Measurements from ENCODE around the gene CCDC160. TPM values are rescaled to one million over a fixed set of nuclear protein-coding genes. Genes with fewer than 3 reads are reported as not detected.

CCDC160 gene
- total and polyA plus RNA-seq, 2 experiments from 2014 or later: 0.47 to 1.9 TPM

GRCh38 chrX:134287346-134287745, 50.4 kb downstream of the CCDC160 start:
- H3K27me3 ChIP-seq: no peaks in the 10 kb centered on the region
- no peaks in the 10 kb centered on the region for H3K36me3 ChIP-seq (replicated peaks; ENCODE audit: insufficient read depth, low read depth)
- no peaks in the 10 kb centered on the region for H3K4me1 ChIP-seq (ENCODE audit: insufficient read depth)
- 54% methylated on average over 4 of the region's 4 CpGs for WGBS (ENCODE audit: low lambda C conversion rate, missing lambda C conversion rate)
- H3K27ac ChIP-seq: no peak overlapping the region
- H4K20me1 ChIP-seq (ENCODE audit: insufficient read depth, poor library complexity, severe bottlenecking): no peaks in the 10 kb centered on the region
- no peak for DNase-seq (ENCODE audit: low spot score)
- H3K4me3 ChIP-seq: no peak overlapping the region
- no peaks in the 10 kb centered on the region for H3K9me3 ChIP-seq (ENCODE audit: low read depth)
- H3K79me2 ChIP-seq: no peaks in the 10 kb centered on the region
- TF ChIP-seq EZH2phosphoT487 (IDR thresholded peaks at IDR 0.05; ENCODE audit: low read depth, severe bottlenecking, unreplicated experiment): no peak
- TF ChIP-seq CTCF (IDR thresholded peaks at IDR 0.05; ENCODE audit: poor library complexity): no peak
- no peak for TF ChIP-seq EZH2 (IDR thresholded peaks at IDR 0.05; ENCODE audit: borderline replicate concordance)
- H2AFZ ChIP-seq: no peak overlapping the region
- H3K4me2 ChIP-seq: no peak overlapping the region
- H3K9me2 ChIP-seq (replicated peaks; ENCODE audit: insufficient read depth): no peaks in the 10 kb centered on the region

GRCh38 chrX:134294548-134294947, 57.6 kb downstream of the CCDC160 start:
- Histone ChIP-seq H2AFZ (no peak overlapping the region), H4K20me1 (ENCODE audit: insufficient read depth, poor library complexity, severe bottlenecking) (no peaks in the 10 kb centered on the region), H3K27ac (no peak overlapping the region), H3K36me3 (replicated peaks; ENCODE audit: insufficient read depth, low read depth) (no peaks in the 10 kb centered on the region), H3K4me3 (no peak overlapping the region), H3K79me2 (no peaks in the 10 kb centered on the region), H3K27me3 (no peaks in the 10 kb centered on the region), H3K9me3 (ENCODE audit: low read depth) (no peaks in the 10 kb centered on the region), H3K4me1 (ENCODE audit: insufficient read depth) (no peaks in the 10 kb centered on the region), H3K9me2 (replicated peaks; ENCODE audit: insufficient read depth) (peaks cover 3% of the 10 kb centered on the region), H3K4me2 (no peak overlapping the region)
- TF ChIP-seq EZH2 (IDR thresholded peaks at IDR 0.05; ENCODE audit: borderline replicate concordance): no peak
- TF ChIP-seq CTCF (IDR thresholded peaks at IDR 0.05; ENCODE audit: poor library complexity): peak; percentile 14
- DNase-seq (ENCODE audit: low spot score): no peak

Other genes starting within 250 kb of the CCDC160 start
- 20.8 and 23.5 TPM in 2 replicates for gene PHF6, start 136.1 kb downstream of the CCDC160 start, total RNA-seq
- 14.1 and 15.8 TPM in 2 replicates for gene PHF6, start 136.1 kb downstream of the CCDC160 start, polyA plus RNA-seq
- gene HPRT1, start 223.0 kb downstream of the CCDC160 start, total RNA-seq: 6.5 and 6.8 TPM in 2 replicates
- gene HPRT1, start 223.0 kb downstream of the CCDC160 start, polyA plus RNA-seq: 14.0 and 17.6 TPM in 2 replicates